HL-60/S4 treated with retinoic acid at 250 ng/mL for 4 days and 3 days (cell line): ENCODE measurements around the gene SRD5A3.
"Not testable (repeated sequence)": the region's sequence is repeated elsewhere in the genome, so short reads cannot be mapped to it uniquely, and the experiment has no call there.

Experiments used
- in situ Hi-C: fragments of 300-500 bp; cut with MboI; formaldehyde crosslinking; loops from 2 replicates; pipeline ENCODE4 v1.7.0; 2022; ENCODE audit warnings: low sequenced_read_pairs

The SRD5A3 gene

DNA sequence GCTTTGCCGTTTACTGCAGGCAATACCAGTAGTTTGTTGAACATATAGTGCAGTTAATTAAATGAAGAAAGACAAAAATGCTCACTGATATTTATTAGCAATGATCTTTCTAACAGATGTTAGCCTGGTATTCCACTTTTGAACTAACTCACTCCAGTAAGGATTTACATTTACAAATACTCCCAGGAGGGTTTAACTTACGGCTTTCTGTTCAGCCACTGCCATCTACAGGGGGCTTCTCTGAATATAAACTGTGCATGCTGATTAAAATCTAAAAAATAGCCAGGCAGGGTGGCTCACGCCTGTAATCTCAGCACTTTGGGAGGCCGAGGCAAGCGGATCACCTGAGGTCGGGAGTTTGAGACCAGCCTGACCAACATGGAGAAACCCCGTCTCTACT is 2.2 kb upstream of the SRD5A3 start:
- in situ Hi-C loops, result no loop called here

DNA sequence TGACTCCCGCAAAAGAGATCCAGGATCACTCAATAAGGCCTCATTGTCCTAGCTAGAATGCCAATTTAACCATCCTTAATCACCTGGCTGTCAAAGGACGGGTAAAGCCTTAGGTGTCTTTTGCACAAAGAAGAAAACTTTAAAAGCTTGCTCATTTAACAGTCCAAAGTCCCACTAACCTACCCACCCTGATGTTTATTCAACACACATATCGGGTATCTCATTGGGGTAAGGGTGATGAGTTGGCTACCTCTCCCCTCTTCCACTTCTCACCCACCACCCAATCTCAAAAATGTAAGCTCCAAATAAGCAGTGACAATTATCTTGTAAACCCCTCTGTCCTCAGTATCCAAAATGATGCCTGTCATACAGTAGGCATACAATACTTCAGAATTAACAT is 988 bp upstream of the SRD5A3 start:
- in situ Hi-C loops, result no loop called here

DNA sequence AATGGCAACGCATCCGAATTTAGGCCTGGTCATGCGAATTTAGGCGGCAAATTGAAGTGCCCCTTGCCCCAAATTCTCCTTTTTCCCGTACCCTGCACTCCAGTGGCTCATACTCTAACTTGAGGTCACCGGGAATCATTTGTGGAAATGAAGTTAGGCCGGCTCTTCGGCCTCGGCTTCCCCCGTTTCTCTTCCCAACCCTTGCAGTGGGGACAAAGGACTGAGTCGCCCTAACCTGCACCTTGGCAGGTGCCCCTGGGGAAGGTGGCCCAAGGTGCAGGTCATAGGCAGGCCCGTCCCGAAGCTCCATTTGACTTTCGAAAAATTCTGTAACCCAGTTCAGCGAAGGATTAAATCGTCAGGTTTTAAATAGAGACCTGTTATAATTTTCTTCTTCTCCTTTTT is 811 bp downstream of the SRD5A3 start:
- in situ Hi-C loops, result no loop called here

DNA sequence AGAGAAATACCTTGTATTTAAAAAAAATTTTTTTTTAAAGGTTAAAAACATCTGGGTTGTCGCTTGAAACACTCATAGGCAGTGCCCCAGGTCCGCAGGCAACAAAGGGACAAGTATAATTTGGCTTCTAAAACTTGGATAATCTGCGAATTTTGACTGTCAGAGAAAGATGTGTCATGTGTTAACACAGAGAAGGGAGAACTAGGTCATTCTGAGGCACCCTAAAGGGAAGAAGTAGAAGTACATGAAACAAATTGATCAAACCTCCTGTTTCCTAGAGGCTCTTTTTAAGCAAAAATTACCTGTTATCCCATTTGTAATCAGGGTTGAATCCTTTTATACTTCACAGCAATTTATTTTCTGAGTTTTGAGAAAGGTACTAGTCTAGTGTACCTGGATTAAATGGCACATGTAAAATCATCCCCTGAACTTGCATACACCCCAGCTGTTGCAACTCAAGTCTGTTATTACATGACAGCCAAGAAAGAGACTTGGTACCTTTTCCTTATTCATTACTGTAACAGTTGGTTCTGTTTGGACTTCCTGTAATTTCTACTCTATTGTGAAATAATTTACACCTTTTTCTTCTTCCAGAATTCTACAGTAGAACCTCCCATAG is 1.7 kb downstream of the SRD5A3 start:
- in situ Hi-C loops, result no loop called here

DNA sequence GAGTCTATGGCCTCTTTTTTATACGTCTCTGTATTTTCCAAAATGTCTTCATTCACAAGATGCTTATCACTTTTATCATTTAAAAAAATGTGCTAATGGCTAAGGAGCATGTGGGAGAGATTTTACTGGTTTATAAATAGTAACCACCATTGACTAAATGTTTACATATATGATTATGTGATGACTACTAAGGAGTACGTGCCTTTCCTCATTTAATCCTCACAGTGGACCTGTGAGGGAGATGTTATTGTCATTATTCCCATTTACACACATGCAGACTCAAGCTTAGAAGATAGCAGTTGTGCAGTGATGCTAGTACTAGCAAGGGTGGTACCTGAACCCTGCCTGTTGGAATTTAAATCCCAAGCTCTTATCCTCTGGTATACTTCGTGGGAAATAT is 2.4 kb downstream of the SRD5A3 start:
- in situ Hi-C loops, result no loop called here

DNA sequence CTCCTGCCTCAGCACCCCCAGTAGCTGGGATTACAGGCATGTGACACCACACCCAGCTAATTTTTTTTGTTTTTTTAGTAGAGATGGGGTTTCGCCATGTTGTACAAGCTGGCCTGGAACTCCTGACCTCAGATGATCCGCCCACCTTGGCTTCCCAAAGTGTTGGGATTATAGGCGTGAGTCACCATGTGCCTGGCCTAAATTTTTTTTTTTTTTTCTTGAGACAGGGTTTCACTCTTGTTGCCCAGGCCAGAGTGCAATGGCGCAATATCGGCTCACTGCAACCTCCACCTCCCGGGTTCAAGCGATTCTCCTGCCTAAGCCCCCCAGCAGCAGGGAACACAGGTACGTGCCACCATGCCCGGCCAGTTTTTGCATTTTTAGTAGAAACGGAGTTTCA is 4.8 kb downstream of the SRD5A3 start:
- in situ Hi-C loops, result not testable (repeated sequence)

DNA sequence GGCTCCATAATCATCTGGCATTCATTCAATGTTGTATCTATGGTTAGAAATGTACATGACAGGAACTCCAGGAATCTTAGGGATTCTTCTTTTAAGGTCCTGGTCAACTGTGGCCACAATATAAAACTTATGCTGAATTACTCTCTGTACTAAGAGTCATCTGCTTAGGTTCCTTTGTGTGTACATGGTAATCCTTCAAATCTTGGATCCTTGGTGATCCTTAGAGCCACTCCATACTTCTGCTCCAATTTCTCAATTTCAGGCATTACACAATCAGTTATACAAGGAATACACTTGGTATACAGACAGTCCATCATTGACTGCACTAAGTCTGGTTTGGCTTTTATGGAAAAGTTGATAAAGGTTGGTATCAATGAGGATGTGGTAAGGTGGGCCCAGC is 5.8 kb downstream of the SRD5A3 start:
- in situ Hi-C loops, result no loop called here

DNA sequence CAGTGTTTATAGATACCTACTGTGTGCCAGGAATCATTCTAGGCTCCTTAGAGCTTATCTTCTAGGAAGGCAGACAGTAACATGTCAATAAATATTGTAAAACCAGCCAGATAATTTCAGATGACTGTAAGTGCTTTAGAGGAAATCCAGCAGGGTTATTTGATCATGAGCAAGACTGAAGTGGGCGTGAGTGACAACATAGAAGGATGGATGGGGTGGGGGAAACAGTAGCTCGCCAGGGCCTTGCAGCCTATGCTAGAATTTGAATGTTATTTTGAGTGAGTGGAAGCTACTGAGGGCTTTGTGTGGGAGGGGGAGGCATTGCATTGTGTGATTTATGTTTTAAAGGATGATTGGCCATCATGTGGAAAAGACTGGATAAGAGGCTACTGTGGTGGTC is 6.7 kb downstream of the SRD5A3 start:
- in situ Hi-C loops, result no loop called here

DNA sequence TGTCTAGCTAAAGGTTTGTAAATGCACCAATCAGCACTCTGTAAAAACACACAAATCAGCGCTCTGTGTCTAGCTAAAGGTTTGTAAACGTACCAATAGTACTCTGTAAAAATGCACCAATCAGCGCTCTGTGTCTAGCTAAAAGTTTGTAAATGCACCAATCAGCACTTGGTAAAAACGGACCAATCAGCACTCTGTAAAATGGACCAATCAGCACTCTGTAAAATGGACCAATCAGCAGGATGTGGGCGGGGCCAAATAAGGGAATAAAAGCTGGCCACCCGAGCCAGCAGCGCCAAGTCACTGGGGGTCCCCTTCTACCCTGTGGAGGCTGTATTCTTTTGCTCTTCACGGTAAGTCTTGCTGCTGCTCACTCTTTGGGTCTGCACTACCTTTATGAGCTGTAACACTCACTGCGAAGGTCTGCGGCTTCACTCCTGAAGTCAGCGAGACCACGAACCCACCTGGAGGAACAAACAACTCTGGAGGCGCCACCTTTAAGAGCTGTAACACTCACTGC is 7.2 kb downstream of the SRD5A3 start:
- in situ Hi-C loops, result not testable (repeated sequence)

DNA sequence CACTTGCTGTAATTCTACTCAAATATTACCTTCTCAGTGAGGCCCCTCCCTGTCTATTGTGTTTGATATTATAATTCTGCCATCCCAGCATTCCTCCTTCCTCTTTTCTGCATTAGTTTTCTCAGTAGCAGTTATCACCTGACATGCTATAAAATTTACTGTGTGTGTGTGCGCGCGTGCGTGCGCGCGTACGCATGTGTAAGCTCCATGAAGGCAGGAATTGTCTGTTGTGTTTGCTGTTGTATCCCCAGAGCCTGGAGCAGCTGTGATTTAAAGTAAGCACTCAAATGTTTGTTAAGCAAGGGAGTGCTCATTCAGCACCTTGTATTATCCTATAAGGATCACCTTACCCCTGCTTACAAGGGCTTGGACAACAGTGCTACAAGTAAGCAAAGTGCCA is 8.6 kb downstream of the SRD5A3 start:
- in situ Hi-C loops, result no loop called here

DNA sequence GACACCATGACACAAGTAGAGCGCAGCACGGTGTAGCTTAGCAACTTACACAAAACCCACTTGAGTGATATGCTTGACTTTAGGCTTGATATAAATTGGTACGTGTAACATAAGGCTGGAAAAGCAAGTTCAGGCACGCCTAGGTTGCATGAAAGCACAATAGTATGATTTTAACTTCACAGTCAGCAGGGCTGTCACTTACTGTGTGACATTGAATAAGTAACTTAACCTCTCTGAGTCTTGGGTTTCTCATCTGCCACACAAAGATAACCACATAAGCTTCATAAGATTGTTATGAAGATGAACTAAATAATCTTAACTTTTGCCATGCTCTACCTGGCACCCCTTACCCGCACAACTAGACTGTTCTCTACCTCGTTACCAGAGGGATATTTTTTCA is 9.5 kb downstream of the SRD5A3 start:
- in situ Hi-C loops, result no loop called here

DNA sequence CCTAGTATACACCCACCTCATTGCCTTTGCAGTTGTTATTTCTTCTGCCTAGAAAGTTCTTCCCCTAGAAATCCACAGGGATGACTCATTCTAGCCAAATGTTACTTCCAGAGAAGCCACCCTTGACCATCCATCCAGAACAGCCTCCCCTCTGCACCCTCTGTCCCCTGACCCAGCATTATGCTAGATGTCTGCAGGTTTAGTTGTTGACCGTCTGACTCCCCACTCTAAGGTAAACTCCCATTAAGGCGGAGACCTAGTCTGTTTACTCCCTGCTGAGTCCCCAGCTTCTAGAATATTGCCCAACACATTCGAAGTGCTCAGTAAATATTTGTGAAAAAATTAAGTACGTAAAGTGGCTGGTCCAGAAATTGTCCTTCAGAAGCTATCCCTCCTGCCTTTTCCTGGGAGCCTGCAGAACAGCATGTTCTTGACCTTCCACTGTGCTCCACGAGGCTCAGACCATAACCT is 11.0 kb downstream of the SRD5A3 start:
- in situ Hi-C loops, result no loop called here

DNA sequence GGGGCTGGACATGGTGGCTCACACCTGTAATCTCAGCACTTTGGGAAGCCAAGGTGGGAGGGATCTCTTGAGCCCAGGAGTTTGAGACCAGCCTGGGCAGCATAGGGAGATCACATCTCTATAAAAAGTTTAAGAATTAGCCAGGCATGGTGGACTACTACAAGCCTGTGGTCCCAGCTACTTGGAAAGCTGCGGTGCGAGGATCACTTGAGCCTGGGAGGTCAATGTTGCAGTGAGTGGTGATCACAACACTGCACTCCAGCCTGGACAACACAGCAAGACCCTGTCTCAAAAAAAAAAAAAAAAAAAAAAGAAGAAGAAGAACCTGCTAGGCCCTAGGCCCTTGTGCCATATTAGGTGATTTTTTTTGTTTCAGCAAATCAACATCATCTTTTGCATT is 12.2 kb downstream of the SRD5A3 start:
- in situ Hi-C loops, result no loop called here

DNA sequence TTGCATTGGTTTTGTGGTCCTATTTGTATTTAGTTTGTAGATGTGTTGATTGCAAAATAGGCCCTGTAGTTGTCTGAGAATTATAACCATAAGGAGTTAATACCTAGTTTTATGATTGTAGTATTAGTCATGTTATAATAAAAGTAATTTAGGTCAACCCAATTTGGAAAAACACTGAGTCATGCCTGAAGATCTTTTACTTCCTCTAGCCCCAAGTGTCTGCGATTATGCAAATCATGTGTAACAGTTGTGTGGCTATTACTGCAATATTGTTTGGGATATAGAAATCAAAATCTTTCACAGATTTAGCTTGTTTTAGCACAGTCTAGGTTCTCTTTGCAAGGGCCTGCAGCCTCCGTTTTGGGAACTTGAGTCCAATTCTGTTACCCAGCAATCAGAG is 12.6 kb downstream of the SRD5A3 start:
- in situ Hi-C loops, result no loop called here

DNA sequence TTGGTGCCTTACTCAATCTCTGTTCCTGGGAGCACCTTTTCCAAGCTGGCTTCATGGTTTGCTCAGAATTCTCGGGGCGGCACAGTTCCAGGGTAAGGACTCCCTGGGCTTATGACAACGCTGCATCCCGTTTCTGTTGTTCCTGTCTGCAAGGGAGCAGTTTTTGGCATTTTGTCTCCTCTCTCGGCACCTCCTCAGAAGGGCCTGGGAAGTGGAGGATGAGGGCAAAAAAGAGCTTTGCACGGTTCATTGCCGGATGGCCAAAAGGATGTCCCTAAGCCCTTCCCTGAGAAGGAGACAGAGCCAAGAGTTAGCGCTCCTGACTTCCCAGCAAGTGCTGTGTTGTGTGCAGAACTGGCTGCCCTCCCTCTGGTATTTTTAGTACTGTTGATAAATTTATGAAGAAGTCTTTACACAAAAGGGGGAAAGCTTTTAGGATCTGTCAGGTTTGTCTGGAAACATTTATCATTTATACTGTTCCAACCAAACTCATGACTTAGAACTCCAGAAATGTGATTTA is 13.4 kb downstream of the SRD5A3 start:
- in situ Hi-C loops, result no loop called here

DNA sequence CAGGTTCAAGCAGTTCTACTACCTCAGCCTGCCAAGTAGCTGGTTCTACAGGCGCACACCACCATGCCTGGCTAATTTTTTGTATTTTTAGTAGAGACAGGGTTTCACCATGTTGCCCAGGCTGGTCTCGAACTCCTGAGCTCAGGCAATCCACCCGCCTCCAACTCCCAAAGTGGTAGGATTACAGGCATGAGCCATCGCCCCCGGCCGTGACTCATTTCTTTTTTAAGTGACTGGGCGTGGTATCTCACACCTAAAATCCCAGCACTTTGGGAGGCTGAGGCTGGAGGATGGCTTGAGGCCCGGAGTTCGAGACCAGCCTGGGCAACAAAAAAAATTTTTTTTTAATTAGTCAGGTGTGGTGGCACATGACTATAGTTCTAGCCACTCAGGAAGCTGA is 16.9 kb downstream of the SRD5A3 start:
- in situ Hi-C loops, result not testable (repeated sequence)

DNA sequence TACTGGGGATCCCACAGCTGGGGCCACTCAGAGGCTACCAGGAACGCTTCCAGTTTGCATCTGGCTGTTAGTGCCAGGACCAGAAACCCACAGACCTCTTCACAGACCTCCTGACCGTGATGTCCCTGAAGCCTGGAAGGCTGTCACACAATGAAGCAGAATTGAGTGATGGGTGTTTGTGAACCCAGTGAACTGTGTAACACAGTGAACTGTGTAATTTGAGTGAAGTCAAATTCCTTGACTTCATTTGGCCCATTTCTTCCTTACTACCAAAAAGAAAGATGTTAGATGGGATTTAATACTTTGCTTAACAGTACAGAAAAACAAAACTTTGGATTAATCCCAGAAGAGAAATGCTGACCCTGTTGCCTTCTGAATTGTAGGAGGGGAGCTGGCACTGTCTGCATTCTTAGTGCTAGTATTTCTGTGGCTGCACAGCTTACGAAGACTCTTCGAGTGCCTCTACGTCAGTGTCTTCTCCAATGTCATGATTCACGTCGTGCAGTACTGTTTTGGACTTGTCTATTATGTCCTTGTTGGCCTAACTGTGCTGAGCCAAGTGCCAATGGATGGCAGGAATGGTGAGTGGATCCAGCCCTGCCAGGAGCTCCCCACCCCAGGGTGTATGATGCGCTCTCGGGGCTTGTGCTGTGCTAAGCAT is 17.8 kb downstream of the SRD5A3 start:
- in situ Hi-C loops, result no loop called here

DNA sequence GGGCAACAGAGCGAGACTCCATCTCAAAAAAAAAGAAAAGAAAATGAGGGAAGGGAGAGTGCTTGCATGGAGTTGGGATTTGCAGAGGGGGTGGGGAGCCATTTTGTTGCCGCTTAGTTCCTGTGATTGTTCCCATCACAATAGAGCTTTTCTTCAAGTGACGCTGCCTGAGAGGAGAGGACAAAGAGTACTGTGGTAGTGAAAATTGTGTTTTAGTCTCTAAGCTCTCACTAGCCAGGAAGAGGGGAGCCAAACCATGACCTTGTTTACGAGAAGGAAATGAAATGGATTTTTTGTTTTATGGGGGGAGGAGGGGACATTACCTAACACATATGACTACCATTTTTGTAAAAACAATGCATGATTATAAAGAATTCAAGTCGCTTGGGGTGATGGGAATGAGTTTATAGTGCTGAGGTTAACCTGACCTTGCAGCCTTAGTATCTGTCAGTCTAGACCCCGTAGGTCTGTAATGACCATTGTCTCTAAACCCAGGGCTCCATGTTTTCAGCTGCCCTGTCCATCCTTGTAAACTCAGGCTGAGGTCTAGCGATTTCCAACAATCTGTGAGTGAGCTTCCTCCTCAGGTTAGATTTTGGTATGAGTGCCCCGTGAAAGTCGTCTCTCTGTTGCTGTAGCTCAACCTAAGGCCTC is 18.8 kb downstream of the SRD5A3 start:
- in situ Hi-C loops, result no loop called here

DNA sequence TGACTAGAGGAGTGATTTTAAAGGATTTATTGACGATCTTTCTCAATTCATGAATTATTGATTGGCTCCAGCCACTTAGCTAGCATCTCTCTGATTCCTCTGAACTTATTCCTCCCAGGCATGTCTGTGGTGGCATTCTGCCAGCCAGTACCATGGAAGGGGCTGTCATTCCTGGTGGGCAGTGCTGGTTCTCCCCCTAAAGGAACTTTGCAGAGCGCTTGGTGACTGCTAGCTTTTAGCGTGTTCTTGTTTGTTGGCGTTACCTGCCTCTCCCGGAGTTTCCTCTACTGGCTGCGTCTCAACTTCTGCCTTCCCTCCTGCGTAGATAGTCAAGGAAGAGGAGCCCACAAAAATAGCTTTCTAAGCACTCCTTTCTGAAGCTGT is 19.3 kb downstream of the SRD5A3 start:
- in situ Hi-C loops, result no loop called here

DNA sequence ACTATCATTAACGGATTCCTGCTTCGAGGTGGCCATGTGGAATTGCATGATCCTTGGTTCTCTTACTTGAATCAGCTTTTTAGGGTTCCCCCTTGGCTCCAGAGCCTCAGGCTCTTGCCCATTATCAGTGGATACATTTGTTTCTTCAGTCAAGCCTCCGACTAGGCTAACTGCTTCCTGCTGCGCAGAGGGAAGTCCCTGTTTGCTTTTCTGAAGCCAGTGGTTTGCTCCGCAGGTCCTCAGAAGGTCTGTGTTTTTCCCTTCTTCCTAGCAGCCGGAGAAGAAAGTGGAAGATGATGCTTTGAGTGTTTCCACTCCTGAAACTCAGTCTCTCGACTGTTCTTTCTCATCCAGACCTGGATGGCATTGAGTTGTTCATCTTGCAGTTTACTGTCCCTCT is 20.6 kb downstream of the SRD5A3 start:
- in situ Hi-C loops, result no loop called here

DNA sequence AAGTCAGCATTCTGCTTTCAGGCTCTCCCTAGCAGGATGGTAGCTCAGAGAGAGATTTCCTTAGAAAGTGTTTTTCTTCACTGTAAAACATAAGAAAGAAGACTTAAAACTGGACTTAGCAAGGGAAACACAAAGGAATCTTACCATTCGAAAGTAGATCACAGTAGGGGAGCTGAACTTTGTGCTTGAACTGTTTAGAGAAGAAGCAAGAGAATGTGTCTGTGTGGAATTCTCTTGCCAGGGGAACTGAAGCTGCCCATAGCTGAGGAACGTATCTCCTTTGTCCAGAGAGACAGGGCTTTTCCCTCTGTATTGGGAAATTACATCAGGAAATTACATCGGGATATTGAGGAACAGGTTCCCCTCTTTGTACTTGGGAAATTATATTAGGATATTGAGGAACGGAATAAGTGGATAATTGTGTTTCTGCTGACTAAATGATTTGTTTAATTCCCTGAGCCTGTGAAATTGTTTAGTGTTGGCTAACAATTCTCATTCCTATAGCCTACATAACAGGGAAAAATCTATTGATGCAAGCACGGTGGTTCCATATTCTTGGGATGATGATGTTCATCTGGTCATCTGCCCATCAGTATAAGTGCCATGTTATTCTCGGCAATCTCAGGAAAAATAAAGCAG is 21.2 kb downstream of the SRD5A3 start:
- in situ Hi-C loops, result no loop called here

DNA sequence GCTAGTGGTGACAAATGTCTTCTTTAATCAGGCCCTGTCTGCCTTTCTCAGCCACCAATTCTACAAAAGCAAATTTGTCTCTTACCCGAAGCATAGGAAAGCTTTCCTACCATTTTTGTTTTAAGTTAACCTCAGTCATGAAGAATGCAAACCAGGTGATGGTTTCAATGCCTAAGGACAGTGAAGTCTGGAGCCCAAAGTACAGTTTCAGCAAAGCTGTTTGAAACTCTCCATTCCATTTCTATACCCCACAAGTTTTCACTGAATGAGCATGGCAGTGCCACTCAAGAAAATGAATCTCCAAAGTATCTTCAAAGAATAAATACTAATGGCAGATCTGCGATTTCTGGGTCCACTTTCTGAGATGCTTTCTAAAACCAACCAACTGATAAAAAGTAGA is 23.9 kb downstream of the SRD5A3 start:
- in situ Hi-C loops, result no loop called here
